ENCODE data around the gene MAD1L1. TPM values are rescaled to one million over a fixed set of nuclear protein-coding genes. Genes with fewer than 3 reads are reported as not detected.

The MAD1L1 gene
- total RNA-seq, 1 donor from 2014 or later: 48.4 TPM

- DNase-seq: no peak
- Histone ChIP-seq H3K36me3 (no peaks in the 10 kb centered on the region), H3K4me1 (no peaks in the 10 kb centered on the region), H3K9me3 (no peaks in the 10 kb centered on the region), H3K27ac (no peak overlapping the region), H3K27me3 (no peaks in the 10 kb centered on the region), H3K4me3 (no peak overlapping the region)
- intact Hi-C loops (cut with DNase I): no loop called here
- TF ChIP-seq CTCF (IDR thresholded peaks at IDR 0.05): no peak
- no peak for ATAC-seq
Measured at GRCh38 chr7:1927937-1928644, 304.7 kb downstream of the MAD1L1 start.

- Histone ChIP-seq H3K9me3 (no peaks in the 10 kb centered on the region), H3K27me3 (no peaks in the 10 kb centered on the region), H3K4me1 (no peaks in the 10 kb centered on the region), H3K4me3 (no peak overlapping the region), H3K27ac (no peak overlapping the region), H3K36me3 (no peaks in the 10 kb centered on the region)
- intact Hi-C loops (cut with DNase I): no loop called here
- DNase-seq: no peak
- TF ChIP-seq CTCF (IDR thresholded peaks at IDR 0.05): no peak
- no peak for ATAC-seq
Measured at GRCh38 chr7:1926908-1927306, 305.8 kb downstream of the MAD1L1 start.

- H3K4me3 ChIP-seq: no peak overlapping the region
- H3K36me3 ChIP-seq: no peaks in the 10 kb centered on the region
- intact Hi-C loops (cut with DNase I): no loop called here
- H3K27me3 ChIP-seq: no peaks in the 10 kb centered on the region
- no peaks in the 10 kb centered on the region for H3K4me1 ChIP-seq
- TF ChIP-seq CTCF (IDR thresholded peaks at IDR 0.05): no peak
- no peak for ATAC-seq
- H3K27ac ChIP-seq: no peak overlapping the region
- no peak for DNase-seq
- H3K9me3 ChIP-seq: no peaks in the 10 kb centered on the region
Measured at GRCh38 chr7:1925973-1926907, 306.5 kb downstream of the MAD1L1 start.

- H3K9me3 ChIP-seq: no peaks in the 10 kb centered on the region
- no peaks in the 10 kb centered on the region for H3K27me3 ChIP-seq
- no peak overlapping the region for H3K27ac ChIP-seq
- TF ChIP-seq CTCF (IDR thresholded peaks at IDR 0.05): no peak
- H3K4me3 ChIP-seq: no peak overlapping the region
- H3K4me1 ChIP-seq: peaks cover 3% of the 10 kb centered on the region
- intact Hi-C loops (cut with DNase I): no loop called here
- H3K36me3 ChIP-seq: no peaks in the 10 kb centered on the region
- DNase-seq (no peak), ATAC-seq (no peak)
Measured at GRCh38 chr7:1925349-1925748, 307.4 kb downstream of the MAD1L1 start.

GRCh38 chr7:1924258-1924817 is 308.4 kb downstream of the MAD1L1 start:
- H3K9me3 ChIP-seq: no peaks in the 10 kb centered on the region
- H3K27ac ChIP-seq: no peak overlapping the region
- DNase-seq (no peak), ATAC-seq (no peak)
- H3K27me3 ChIP-seq: no peaks in the 10 kb centered on the region
- intact Hi-C loops (cut with DNase I): no loop called here
- peaks cover 12% of the 10 kb centered on the region for H3K4me1 ChIP-seq
- no peaks in the 10 kb centered on the region for H3K36me3 ChIP-seq
- no peak overlapping the region for H3K4me3 ChIP-seq
- no peak for TF ChIP-seq CTCF (IDR thresholded peaks at IDR 0.05)

Measured in upper lobe of right lung (tissue), 1 donor.